Measurements from ENCODE around the gene TMEM222. TPM values are rescaled to one million over a fixed set of nuclear protein-coding genes. Genes with fewer than 3 reads are reported as not detected.

The TMEM222 gene
- polyA plus RNA-seq, 1 of the 3 experiments (the other 2 are of a cell fraction) = 51.7 TPM

GRCh38 chr1:27358038-27358927, 36.3 kb downstream of the TMEM222 start:
- Histone ChIP-seq H4K20me1 (ENCODE audit: insufficient read depth) (no peaks in the 10 kb centered on the region), H3K36me3 (replicated peaks in 1 of 2; ENCODE audit: control insufficient read depth in 1 of 2, insufficient read depth in 2 of 2, low read length in 1 of 2) (peaks cover 4 to 26% of the 10 kb centered on the region in 2 experiments), H3K9me3 (no peaks in the 10 kb centered on the region), H3K79me2 (ENCODE audit: insufficient read depth) (no peaks in the 10 kb centered on the region), H2AFZ (ENCODE audit: low read depth) (no peak overlapping the region), H3K4me2 (no peak overlapping the region), H3K27ac (ENCODE audit: low read depth in 2 of 2, low read length in 1 of 2) (no peak overlapping the region), H3K9ac (no peak overlapping the region), H3K27me3 (ENCODE audit: insufficient read depth) (no peaks in the 10 kb centered on the region), H3F3A (replicated peaks; ENCODE audit: insufficient read depth) (no peaks in the 10 kb centered on the region), H3K9me2 (no peaks in the 10 kb centered on the region), H3K4me3 (ENCODE audit: low read depth in 2 of 2, low read length in 1 of 2) (no peak overlapping the region), H3K4me1 (ENCODE audit: control insufficient read depth in 1 of 2, insufficient read depth in 2 of 2, low read depth in 1 of 2, low read length in 1 of 2) (peaks cover 0 to 5% of the 10 kb centered on the region in 2 experiments; a peak in 1 of 4 replicates)
- ChIA-PET CTCF (interaction anchor here (0.6 to 12.3 kb wide), 42 partner anchors 8 to 314 kb away, joined by 3 to 219 read pairs (median 6); partner anchors contain the start of genes CD164L2, FCN3, MAP3K6 and SYTL1), POLR2A (interaction anchor here (1.7 kb wide), 1 partner anchor 9 kb away, joined by 5 read pairs; no protein-coding TSS in a partner anchor)
- no peak for DNase-seq
- 87% methylated on average over 11 of the region's 21 CpGs for WGBS (ENCODE audit: low lambda C conversion rate)
- TF ChIP-seq ELF1 (IDR thresholded peaks at IDR 0.05) (no peak), JUND (IDR thresholded peaks at IDR 0.05) (no peak), ZBTB33 (IDR thresholded peaks at IDR 0.05; ENCODE audit: borderline replicate concordance, low read depth) (no peak), TEAD4 (IDR thresholded peaks at IDR 0.05; ENCODE audit: borderline replicate concordance, insufficient read depth) (no peak), PBX3 (IDR thresholded peaks at IDR 0.05) (no peak), RCOR1 (IDR thresholded peaks at IDR 0.05; ENCODE audit: low read length) (no peak), FOXM1 (IDR thresholded peaks at IDR 0.05; ENCODE audit: low read depth) (no peak), CHD2 (IDR thresholded peaks at IDR 0.05; ENCODE audit: low read length, partially characterized antibody) (no peak), MEF2A (IDR thresholded peaks at IDR 0.05; ENCODE audit: borderline replicate concordance, low read depth) (no peak), USF2 (IDR thresholded peaks at IDR 0.05; ENCODE audit: borderline replicate concordance, low read depth, low read length) (no peak), NFIC (IDR thresholded peaks at IDR 0.05; ENCODE audit: borderline replicate concordance) (no peak), TAF1 (IDR thresholded peaks at IDR 0.05; ENCODE audit: borderline replicate concordance, low read depth, low read length) (no peak)

Measured in SK-N-SH (cell line).